ENCODE data around the gene ULK4.

ULK4 gene

DNA sequence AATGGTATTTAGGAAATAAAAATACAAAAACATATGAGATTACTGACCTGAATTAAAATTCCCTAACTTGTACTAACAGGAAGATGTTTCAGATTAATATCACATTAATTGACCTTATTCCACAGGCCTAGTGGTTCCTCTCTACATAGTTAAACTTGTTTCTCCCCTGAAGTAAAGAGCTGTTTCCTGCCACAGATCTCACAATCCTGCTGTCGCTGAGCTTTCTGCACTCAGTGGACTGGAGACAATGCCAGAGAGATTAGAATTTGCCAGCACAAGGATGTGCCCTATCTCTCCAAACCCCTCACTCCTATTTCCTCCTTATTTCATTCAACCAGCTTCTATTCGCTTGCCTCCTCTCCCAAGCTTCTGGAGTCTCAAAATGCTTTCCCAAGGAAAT is 632.0 kb downstream of the ULK4 start:
- no peak overlapping the region for H3K9ac ChIP-seq (ENCODE audit: low read length)
- no peaks in the 10 kb centered on the region for H3K9me3 ChIP-seq (ENCODE audit: low read length)
- no peaks in the 10 kb centered on the region for H3K27me3 ChIP-seq (ENCODE audit: control insufficient read depth in 1 of 2, insufficient read depth in 2 of 2, low read length in 2 of 2)

GRCh38 chr3:41328926-41329325 is 633.0 kb downstream of the ULK4 start:
- Histone ChIP-seq H3K9ac (ENCODE audit: low read length) (no peak overlapping the region), H3K4me1 (ENCODE audit: insufficient read depth, low read length) (no peaks in the 10 kb centered on the region), H3K36me3 (ENCODE audit: insufficient read depth, low read length) (no peaks in the 10 kb centered on the region), H3K4me3 (ENCODE audit: low read depth in 1 of 2, low read length in 2 of 2) (no peak overlapping the region), H3K27ac (ENCODE audit: low read depth, low read length) (no peak overlapping the region), H3K27me3 (ENCODE audit: control insufficient read depth in 1 of 2, insufficient read depth in 2 of 2, low read length in 2 of 2) (no peaks in the 10 kb centered on the region), H3K9me3 (ENCODE audit: low read length) (no peaks in the 10 kb centered on the region)

More for the DNA sequence above, 632.0 kb downstream of the ULK4 start:
- no peaks in the 10 kb centered on the region for H3K4me1 ChIP-seq (ENCODE audit: insufficient read depth, low read length)
- H3K27ac ChIP-seq (ENCODE audit: low read depth, low read length): no peak overlapping the region
- H3K36me3 ChIP-seq (ENCODE audit: insufficient read depth, low read length): no peaks in the 10 kb centered on the region
- H3K4me3 ChIP-seq (ENCODE audit: low read depth in 1 of 2, low read length in 2 of 2): no peak overlapping the region

GRCh38 chr3:41327718-41328117 is 634.2 kb downstream of the ULK4 start:
- H3K36me3 ChIP-seq (ENCODE audit: insufficient read depth, low read length): no peaks in the 10 kb centered on the region

GRCh38 chr3:41324156-41324475 is 637.8 kb downstream of the ULK4 start:
- no peaks in the 10 kb centered on the region for H3K9me3 ChIP-seq (ENCODE audit: low read length)
- no peak overlapping the region for H3K9ac ChIP-seq (ENCODE audit: low read length)
- no peaks in the 10 kb centered on the region for H3K4me1 ChIP-seq (ENCODE audit: insufficient read depth, low read length)
- H3K27ac ChIP-seq (ENCODE audit: low read depth, low read length): no peak overlapping the region
- H3K27me3 ChIP-seq (ENCODE audit: control insufficient read depth in 1 of 2, insufficient read depth in 2 of 2, low read length in 2 of 2): no peaks in the 10 kb centered on the region
- no peak overlapping the region for H3K4me3 ChIP-seq (ENCODE audit: low read depth in 1 of 2, low read length in 2 of 2)
- no peaks in the 10 kb centered on the region for H3K36me3 ChIP-seq (ENCODE audit: insufficient read depth, low read length)

More at GRCh38 chr3:41327718-41328117, 634.2 kb downstream of the ULK4 start:
- Histone ChIP-seq H3K9me3 (ENCODE audit: low read length) (no peaks in the 10 kb centered on the region), H3K27me3 (ENCODE audit: control insufficient read depth in 1 of 2, insufficient read depth in 2 of 2, low read length in 2 of 2) (no peaks in the 10 kb centered on the region), H3K4me3 (ENCODE audit: low read depth in 1 of 2, low read length in 2 of 2) (no peak overlapping the region), H3K4me1 (ENCODE audit: insufficient read depth, low read length) (no peaks in the 10 kb centered on the region), H3K27ac (ENCODE audit: low read depth, low read length) (no peak overlapping the region), H3K9ac (ENCODE audit: low read length) (no peak overlapping the region)

- Histone ChIP-seq H3K27me3 (ENCODE audit: control insufficient read depth in 1 of 2, insufficient read depth in 2 of 2, low read length in 2 of 2) (no peaks in the 10 kb centered on the region), H3K9me3 (ENCODE audit: low read length) (no peaks in the 10 kb centered on the region), H3K36me3 (ENCODE audit: insufficient read depth, low read length) (no peaks in the 10 kb centered on the region), H3K4me3 (ENCODE audit: low read depth in 1 of 2, low read length in 2 of 2) (no peak overlapping the region), H3K4me1 (ENCODE audit: insufficient read depth, low read length) (no peaks in the 10 kb centered on the region), H3K27ac (ENCODE audit: low read depth, low read length) (no peak overlapping the region), H3K9ac (ENCODE audit: low read length) (no peak overlapping the region)
Observed at GRCh38 chr3:41323467-41324155, 638.3 kb downstream of the ULK4 start.

GRCh38 chr3:41321642-41321980 is 640.3 kb downstream of the ULK4 start:
- H3K4me3 ChIP-seq (ENCODE audit: low read depth in 1 of 2, low read length in 2 of 2): no peak overlapping the region
- no peaks in the 10 kb centered on the region for H3K9me3 ChIP-seq (ENCODE audit: low read length)
- H3K9ac ChIP-seq (ENCODE audit: low read length): no peak overlapping the region
- H3K27ac ChIP-seq (ENCODE audit: low read depth, low read length): no peak overlapping the region
- no peaks in the 10 kb centered on the region for H3K27me3 ChIP-seq (ENCODE audit: control insufficient read depth in 1 of 2, insufficient read depth in 2 of 2, low read length in 2 of 2)
- no peaks in the 10 kb centered on the region for H3K36me3 ChIP-seq (ENCODE audit: insufficient read depth, low read length)
- H3K4me1 ChIP-seq (ENCODE audit: insufficient read depth, low read length): no peaks in the 10 kb centered on the region

GRCh38 chr3:41320953-41321641 is 640.8 kb downstream of the ULK4 start:
- no peak overlapping the region for H3K27ac ChIP-seq (ENCODE audit: low read depth, low read length)
- H3K9ac ChIP-seq (ENCODE audit: low read length): no peak overlapping the region
- H3K27me3 ChIP-seq (ENCODE audit: control insufficient read depth in 1 of 2, insufficient read depth in 2 of 2, low read length in 2 of 2): no peaks in the 10 kb centered on the region
- no peaks in the 10 kb centered on the region for H3K4me1 ChIP-seq (ENCODE audit: insufficient read depth, low read length)
- no peak overlapping the region for H3K4me3 ChIP-seq (ENCODE audit: low read depth in 1 of 2, low read length in 2 of 2)
- H3K36me3 ChIP-seq (ENCODE audit: insufficient read depth, low read length): no peaks in the 10 kb centered on the region
- no peaks in the 10 kb centered on the region for H3K9me3 ChIP-seq (ENCODE audit: low read length)

DNA sequence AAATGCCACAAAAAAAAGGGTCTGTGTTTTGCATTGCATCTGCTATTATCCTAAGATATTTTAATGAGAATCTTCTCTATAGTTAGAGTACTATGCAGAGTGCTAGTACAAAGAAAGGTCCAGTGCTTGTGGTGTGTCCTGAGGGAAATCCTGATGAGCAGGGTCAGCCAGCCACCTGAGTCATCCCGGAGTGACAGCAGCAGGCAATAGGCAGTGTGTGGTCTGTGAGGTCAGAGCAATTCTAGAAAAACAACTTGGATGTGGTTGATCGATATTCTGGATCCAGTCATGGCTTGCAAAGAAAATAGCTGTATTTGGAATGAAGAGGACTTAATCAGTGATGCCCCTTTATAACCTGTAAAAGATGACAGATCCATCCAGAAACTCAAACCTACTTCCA is 643.4 kb downstream of the ULK4 start:
- Histone ChIP-seq H3K4me3 (ENCODE audit: low read depth in 1 of 2, low read length in 2 of 2) (no peak overlapping the region), H3K27ac (ENCODE audit: low read depth, low read length) (no peak overlapping the region), H3K9ac (ENCODE audit: low read length) (no peak overlapping the region), H3K27me3 (ENCODE audit: control insufficient read depth in 1 of 2, insufficient read depth in 2 of 2, low read length in 2 of 2) (no peaks in the 10 kb centered on the region), H3K4me1 (ENCODE audit: insufficient read depth, low read length) (no peaks in the 10 kb centered on the region), H3K9me3 (ENCODE audit: low read length) (no peaks in the 10 kb centered on the region), H3K36me3 (ENCODE audit: insufficient read depth, low read length) (no peaks in the 10 kb centered on the region)

DNA sequence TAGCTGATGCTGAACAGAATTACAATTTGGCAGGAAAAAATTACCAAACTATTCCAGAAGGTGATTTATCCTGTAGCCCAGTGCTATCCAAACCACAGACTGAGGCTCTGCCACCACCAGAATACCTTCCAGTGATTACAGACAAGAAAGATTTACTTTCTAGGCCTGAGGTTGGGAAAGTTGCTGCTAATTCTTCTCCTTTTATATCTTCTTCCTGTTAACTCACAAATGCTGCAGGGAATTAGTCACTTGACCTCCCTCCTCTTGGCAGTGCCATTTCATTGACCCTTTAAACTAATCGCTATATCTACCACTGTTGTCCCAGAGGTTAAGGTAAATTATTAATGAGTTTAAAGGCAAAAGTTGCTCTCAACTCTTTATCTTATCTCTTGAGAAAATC is 644.2 kb downstream of the ULK4 start:
- H3K4me1 ChIP-seq (ENCODE audit: insufficient read depth, low read length): no peaks in the 10 kb centered on the region
- H3K36me3 ChIP-seq (ENCODE audit: insufficient read depth, low read length): no peaks in the 10 kb centered on the region
- H3K9ac ChIP-seq (ENCODE audit: low read length): no peak overlapping the region
- H3K9me3 ChIP-seq (ENCODE audit: low read length): no peaks in the 10 kb centered on the region
- H3K27ac ChIP-seq (ENCODE audit: low read depth, low read length): no peak overlapping the region
- no peaks in the 10 kb centered on the region for H3K27me3 ChIP-seq (ENCODE audit: control insufficient read depth in 1 of 2, insufficient read depth in 2 of 2, low read length in 2 of 2)
- H3K4me3 ChIP-seq (ENCODE audit: low read depth in 1 of 2, low read length in 2 of 2): no peak overlapping the region

DNA sequence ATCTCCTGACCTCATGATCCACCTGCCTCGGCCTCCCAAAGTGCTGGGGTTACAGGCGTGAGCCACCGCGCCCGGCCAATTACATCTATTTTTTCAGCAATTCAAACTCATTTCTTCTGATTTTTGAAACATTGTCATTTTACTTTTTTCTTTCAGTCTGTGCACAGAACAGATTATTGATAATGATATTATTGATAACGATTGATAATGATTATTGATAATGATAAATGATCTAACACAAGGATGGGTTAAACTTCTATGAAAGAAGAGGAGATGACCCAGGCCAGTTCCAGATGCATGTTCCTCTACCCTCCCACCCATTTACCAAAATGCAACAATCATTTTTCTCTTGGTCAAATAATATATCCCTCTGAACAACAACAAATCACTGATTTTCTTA is 644.6 kb downstream of the ULK4 start:
- no peak overlapping the region for H3K4me3 ChIP-seq (ENCODE audit: low read depth in 1 of 2, low read length in 2 of 2)
- H3K27me3 ChIP-seq (ENCODE audit: control insufficient read depth in 1 of 2, insufficient read depth in 2 of 2, low read length in 2 of 2): no peaks in the 10 kb centered on the region
- H3K36me3 ChIP-seq (ENCODE audit: insufficient read depth, low read length): no peaks in the 10 kb centered on the region
- H3K4me1 ChIP-seq (ENCODE audit: insufficient read depth, low read length): no peaks in the 10 kb centered on the region
- H3K27ac ChIP-seq (ENCODE audit: low read depth, low read length): no peak overlapping the region
- no peak overlapping the region for H3K9ac ChIP-seq (ENCODE audit: low read length)
- no peaks in the 10 kb centered on the region for H3K9me3 ChIP-seq (ENCODE audit: low read length)

- Histone ChIP-seq H3K9ac (ENCODE audit: low read length) (no peak overlapping the region), H3K27ac (ENCODE audit: low read depth, low read length) (no peak overlapping the region), H3K9me3 (ENCODE audit: low read length) (no peaks in the 10 kb centered on the region), H3K27me3 (ENCODE audit: control insufficient read depth in 1 of 2, insufficient read depth in 2 of 2, low read length in 2 of 2) (no peaks in the 10 kb centered on the region), H3K4me1 (ENCODE audit: insufficient read depth, low read length) (no peaks in the 10 kb centered on the region), H3K36me3 (ENCODE audit: insufficient read depth, low read length) (no peaks in the 10 kb centered on the region), H3K4me3 (ENCODE audit: low read depth in 1 of 2, low read length in 2 of 2) (no peak overlapping the region)
Observed at GRCh38 chr3:41315126-41315525, 646.8 kb downstream of the ULK4 start.

DNA sequence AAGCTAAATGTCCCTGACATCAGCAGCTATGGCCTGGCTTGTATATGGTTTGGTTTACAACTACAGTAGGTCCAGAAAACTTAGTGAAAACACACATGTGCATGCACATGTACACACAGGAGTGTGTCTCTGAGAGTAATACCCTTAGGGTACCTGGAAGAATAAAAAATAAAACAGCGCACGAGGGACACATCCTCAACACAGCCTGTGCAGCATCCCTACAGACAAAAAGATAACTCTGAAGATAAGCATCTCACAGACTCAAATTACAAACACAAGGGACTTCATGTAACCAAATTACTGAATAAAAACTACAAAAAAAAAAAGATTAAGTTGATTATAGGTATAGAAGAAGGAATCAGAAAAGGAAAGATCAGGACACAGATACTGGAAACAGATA is 653.8 kb downstream of the ULK4 start:
- Histone ChIP-seq H3K36me3 (ENCODE audit: insufficient read depth, low read length) (no peaks in the 10 kb centered on the region), H3K4me3 (ENCODE audit: low read depth in 1 of 2, low read length in 2 of 2) (no peak overlapping the region), H3K9me3 (ENCODE audit: low read length) (no peaks in the 10 kb centered on the region), H3K27me3 (ENCODE audit: control insufficient read depth in 1 of 2, insufficient read depth in 2 of 2, low read length in 2 of 2) (no peaks in the 10 kb centered on the region), H3K9ac (ENCODE audit: low read length) (no peak overlapping the region), H3K4me1 (ENCODE audit: insufficient read depth, low read length) (peaks cover 6% of the 10 kb centered on the region), H3K27ac (ENCODE audit: low read depth, low read length) (no peak overlapping the region)
